Kidney (tissue), 14 donors: ENCODE results near the gene ATL1. TPM values are rescaled to one million over a fixed set of nuclear protein-coding genes. Genes with fewer than 3 reads are reported as not detected.
A peak's percentile ranks its signal among the peaks of the same experiment; 100 is the strongest.

ENCODE experiments used
- DNase-seq, 5 donors: peaks; one replicate each; pipeline ENCODE4 v3.0.0-alpha.2; 2013 to 2020
- FAIRE-seq: peaks from 2 replicates; lab custom pipeline; 2012; peaks lifted over from hg19 to GRCh38; lab: Jason Lieb, UNC
- H3K27ac ChIP-seq, 2 donors: one replicate each; pipeline ENCODE4 v1.7.0; 2013; ENCODE audit warnings: low read depth in 2 of 2, low read length in 2 of 2, inconsistent platforms in 1 of 2
- H3K27me3 ChIP-seq: one replicate; pipeline ENCODE4 v1.7.1; 2013; ENCODE audit warnings: low read length, inconsistent platforms; ENCODE audit not compliant: control insufficient read depth, insufficient read depth
- H3K36me3 ChIP-seq, 3 donors: one replicate each; pipeline versions ENCODE4 v1.7.0 to v1.7.1; 2013; ENCODE audit warnings: low read length in 3 of 3, control low read depth in 1 of 3, inconsistent platforms in 1 of 3; ENCODE audit not compliant: insufficient read depth in 3 of 3, control insufficient read depth in 2 of 3
- H3K4me1 ChIP-seq, 3 donors: one replicate each; pipeline versions ENCODE4 v1.7.0 to v1.7.1; 2013; ENCODE audit warnings: low read length in 3 of 3, inconsistent platforms in 1 of 3, low read depth in 1 of 3; ENCODE audit not compliant: control insufficient read depth in 2 of 3, insufficient read depth in 2 of 3
- H3K4me3 ChIP-seq, 3 donors: one replicate each; pipeline versions ENCODE4 v1.7.0 to v1.8.1; 2013; ENCODE audit warnings: low read length in 3 of 3, control low read depth in 1 of 3, inconsistent platforms in 1 of 3
- H3K9ac ChIP-seq, 3 donors: one replicate each; pipeline versions ENCODE4 v1.7.0 to v1.7.1; 2013; ENCODE audit warnings: low read length in 3 of 3, control low read depth in 1 of 3, inconsistent platforms in 1 of 3
- H3K9me3 ChIP-seq, 3 donors: one replicate each; pipeline versions ENCODE4 v1.7.0 to v1.7.1; 2013; ENCODE audit warnings: low read length in 3 of 3, control low read depth in 1 of 3, inconsistent platforms in 1 of 3; ENCODE audit not compliant: control insufficient read depth in 2 of 3, insufficient read depth in 1 of 3
- intact Hi-C: fragments of 100-400 bp; cut with DNase I; formaldehyde crosslinking; loops from one replicate; pipeline ENCODE4 v1.11.1; 2022
- polyA plus RNA-seq: library from polyadenylated mRNA; stranded (reverse); fragments of 350-450 nt; fragmentation: Illumina TruSeq; extraction: RNeasy Lipid Tissue Mini Kit (QIAGEN cat#74804); gene quantifications from one replicate; pipeline ENCODE4 v1.2.3, GENCODE V29; 2014; ENCODE audit warnings: low read depth, low replicate concordance; ENCODE audit not compliant: insufficient read depth
- total RNA-seq: library from RNA; stranded (reverse); fragmentation: NEBNext Ultra II Directional; extraction: Animal tissue kit (Norgen Biotek cat#: 25700); gene quantifications from one replicate; pipeline ENCODE4 v1.2.1, GENCODE V29; 2021
- TF ChIP-seq, protein P1 (sequence below): IDR thresholded peaks from 3 replicates; pipeline ENCODE4 v1.5.1; 2012; ENCODE audit warnings: mild to moderate bottlenecking, moderate library complexity, borderline replicate concordance; ENCODE audit not compliant: insufficient read depth; ENCODE audit errors: extremely low read depth
- donor health status: control.
- donor health status: control.
- donor health status: control.
- donor health status: control.
- donor health status: control.
- donor health status: DM: yes; HTN: yes; CAD: no.
- donor health status: Normal renal cell carcinoma (clear cell type).

Gene ATL1
- total and polyA plus RNA-seq, 2 donors from 2014 or later: 4.0 to 5.9 TPM

DNA sequence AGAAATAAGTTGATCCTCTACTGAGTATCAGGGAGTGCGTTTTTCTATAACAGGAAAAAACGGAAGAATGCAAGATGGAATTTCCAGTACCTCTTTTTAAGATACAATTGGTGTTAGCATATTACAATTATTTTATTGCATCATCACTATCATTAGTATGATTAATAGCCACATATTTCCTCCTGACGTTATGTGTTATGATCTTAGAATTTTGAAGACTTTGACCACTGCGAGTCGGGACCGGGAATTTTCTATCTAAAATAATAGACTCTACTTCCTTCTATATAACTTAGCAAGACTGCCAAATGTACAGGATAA is 108.8 kb downstream of the ATL1 start:
- FAIRE-seq: no peak
- intact Hi-C loops: no loop called here
- TF ChIP-seq, protein P1, sequence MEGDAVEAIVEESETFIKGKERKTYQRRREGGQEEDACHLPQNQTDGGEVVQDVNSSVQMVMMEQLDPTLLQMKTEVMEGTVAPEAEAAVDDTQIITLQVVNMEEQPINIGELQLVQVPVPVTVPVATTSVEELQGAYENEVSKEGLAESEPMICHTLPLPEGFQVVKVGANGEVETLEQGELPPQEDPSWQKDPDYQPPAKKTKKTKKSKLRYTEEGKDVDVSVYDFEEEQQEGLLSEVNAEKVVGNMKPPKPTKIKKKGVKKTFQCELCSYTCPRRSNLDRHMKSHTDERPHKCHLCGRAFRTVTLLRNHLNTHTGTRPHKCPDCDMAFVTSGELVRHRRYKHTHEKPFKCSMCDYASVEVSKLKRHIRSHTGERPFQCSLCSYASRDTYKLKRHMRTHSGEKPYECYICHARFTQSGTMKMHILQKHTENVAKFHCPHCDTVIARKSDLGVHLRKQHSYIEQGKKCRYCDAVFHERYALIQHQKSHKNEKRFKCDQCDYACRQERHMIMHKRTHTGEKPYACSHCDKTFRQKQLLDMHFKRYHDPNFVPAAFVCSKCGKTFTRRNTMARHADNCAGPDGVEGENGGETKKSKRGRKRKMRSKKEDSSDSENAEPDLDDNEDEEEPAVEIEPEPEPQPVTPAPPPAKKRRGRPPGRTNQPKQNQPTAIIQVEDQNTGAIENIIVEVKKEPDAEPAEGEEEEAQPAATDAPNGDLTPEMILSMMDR: no peak

DNA sequence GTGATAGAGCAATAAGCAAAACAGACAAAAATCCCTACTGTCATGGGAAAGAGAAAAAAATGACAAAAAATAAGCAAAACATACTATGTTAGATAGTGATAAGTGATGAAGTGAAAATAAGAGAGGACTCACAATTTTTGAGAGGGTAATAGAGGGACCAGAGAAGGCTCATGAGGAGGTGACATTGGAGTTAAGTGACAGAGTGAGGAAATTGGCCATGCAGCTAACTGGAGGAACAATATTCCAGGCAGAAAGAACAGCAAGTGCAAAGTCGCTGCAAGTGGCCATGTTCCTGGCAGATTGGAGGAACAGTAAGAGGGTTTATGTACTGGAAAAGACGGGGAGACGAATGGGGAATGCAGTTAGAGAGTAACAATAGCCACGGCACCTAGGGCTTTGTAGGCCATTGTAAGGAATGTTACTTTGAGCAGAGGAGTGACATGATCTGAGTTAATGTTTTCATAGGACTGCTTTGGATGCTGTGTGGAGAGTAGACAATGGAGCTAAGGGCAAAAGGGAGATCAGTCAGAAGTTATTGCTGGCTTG is 109.6 kb downstream of the ATL1 start:
- Histone ChIP-seq H3K9me3 (no peaks in the 10 kb centered on the region), H3K36me3 (peaks cover 0 to 1% (median 0%) of the 10 kb centered on the region in 3 donors), H3K9ac (no peak overlapping the region), H3K27ac (no peak overlapping the region), H3K4me3 (no peak overlapping the region), H3K4me1 (peaks cover 0 to 15% (median 7%) of the 10 kb centered on the region in 3 donors), H3K27me3 (no peaks in the 10 kb centered on the region)
- intact Hi-C loops: no loop called here
- TF ChIP-seq, protein P1: no peak
- DNase-seq (peak in 3 of 5 donors; percentile 15 to 46 (median 39)), FAIRE-seq (no peak)

More for the DNA sequence above, 108.8 kb downstream of the ATL1 start:
- peaks cover 0 to 15% (median 7%) of the 10 kb centered on the region in 3 donors for H3K4me1 ChIP-seq
- H3K4me3 ChIP-seq: peak overlapping the region; percentile 80 to 96 (median 93)
- no peaks in the 10 kb centered on the region for H3K9me3 ChIP-seq
- DNase-seq: peak in 1 of 5 donors; percentile 24
- H3K27ac ChIP-seq: peak overlapping the region; percentile 96 to 97
- H3K9ac ChIP-seq: peak overlapping the region; percentile 87 to 95 (median 95)
- no peaks in the 10 kb centered on the region for H3K27me3 ChIP-seq
- H3K36me3 ChIP-seq: peaks cover 0 to 2% (median 0%) of the 10 kb centered on the region in 3 donors

DNA sequence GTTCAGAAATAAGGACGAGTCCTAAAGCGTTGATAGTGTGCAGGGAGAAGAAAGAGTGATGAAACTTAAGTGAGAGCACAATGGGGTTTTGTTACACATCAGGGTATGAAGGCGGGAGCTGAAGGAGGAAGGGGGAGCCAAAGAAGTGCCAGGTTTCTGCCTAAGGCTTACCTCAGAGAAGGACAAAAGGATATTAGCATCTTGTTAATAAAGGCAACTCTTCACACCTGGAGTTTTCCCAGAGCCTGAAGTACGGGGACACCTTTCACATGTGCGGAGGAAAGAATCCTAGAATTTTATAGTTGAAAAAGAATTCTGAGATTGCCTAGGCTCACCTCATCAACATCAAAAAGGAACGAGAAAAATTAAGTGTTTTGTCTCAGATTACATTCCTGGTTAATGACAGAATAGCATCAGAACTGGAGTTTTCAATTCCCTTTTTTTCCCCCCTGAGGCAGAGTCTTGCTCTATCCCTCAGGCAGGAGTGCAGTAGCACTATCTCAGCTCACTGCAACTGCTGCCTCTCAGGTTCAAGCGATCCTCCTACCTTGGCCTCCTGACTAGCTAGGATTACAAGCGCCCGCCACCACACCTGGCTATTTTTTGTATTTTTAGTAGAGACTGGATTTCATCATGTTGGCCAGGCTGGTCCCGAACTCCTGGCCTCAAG is 110.4 kb downstream of the ATL1 start:
- DNase-seq (peak in 1 of 5 donors; percentile 33), FAIRE-seq (no peak)
- Histone ChIP-seq H3K36me3 (no peaks in the 10 kb centered on the region), H3K4me3 (no peak overlapping the region), H3K9me3 (no peaks in the 10 kb centered on the region), H3K9ac (no peak overlapping the region), H3K27ac (no peak overlapping the region), H3K27me3 (no peaks in the 10 kb centered on the region), H3K4me1 (peaks cover 0 to 15% (median 7%) of the 10 kb centered on the region in 3 donors)
- TF ChIP-seq, protein P1: no peak
- intact Hi-C loops: no loop called here
